ENCODE data around the gene BNC2.

BNC2 gene

DNA sequence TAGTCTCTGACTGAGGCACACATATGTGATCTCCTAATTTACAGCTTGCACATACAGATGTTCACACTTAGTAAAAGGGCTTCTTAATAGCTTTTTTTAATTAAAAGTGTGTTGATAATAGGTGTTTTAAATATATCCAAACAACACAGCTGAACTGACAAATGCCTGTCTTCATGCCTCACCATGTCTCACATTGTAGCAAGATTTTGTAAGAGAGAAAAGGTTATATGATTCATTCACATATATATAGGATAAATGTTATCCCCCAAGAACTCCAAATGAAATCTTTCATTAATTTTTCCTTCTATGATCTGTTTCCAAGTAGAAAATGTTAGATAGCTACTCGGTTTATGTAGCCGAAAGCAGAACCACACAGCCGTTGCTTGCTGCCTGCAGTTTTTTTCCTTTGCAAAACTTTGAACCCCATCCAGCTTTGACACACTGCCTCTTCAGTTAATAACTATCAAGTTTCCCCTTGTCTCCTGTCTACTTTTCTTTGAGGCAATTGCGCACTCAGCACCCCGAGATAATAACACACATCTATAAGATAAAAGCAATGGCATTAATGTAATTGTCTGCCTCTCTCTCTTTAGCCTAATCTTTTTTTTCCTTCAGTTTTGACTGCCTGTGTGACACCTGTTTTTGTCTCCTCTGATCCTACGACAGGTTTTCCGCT lies 299.2 kb downstream of the BNC2 start:
- TF ChIP-seq POLR2A (IDR thresholded peaks at IDR 0.05; ENCODE audit: low read depth, low read length) = no peak
- no peak for TF ChIP-seq TAF1 (IDR thresholded peaks at IDR 0.05; ENCODE audit: borderline replicate concordance, low read depth, low read length)
- no peak for TF ChIP-seq POLR2AphosphoS5 (IDR thresholded peaks at IDR 0.05; ENCODE audit: low read depth, low read length)
- DNase-seq (ENCODE audit: insufficient read length) (no peak), FAIRE-seq (no peak)

DNA sequence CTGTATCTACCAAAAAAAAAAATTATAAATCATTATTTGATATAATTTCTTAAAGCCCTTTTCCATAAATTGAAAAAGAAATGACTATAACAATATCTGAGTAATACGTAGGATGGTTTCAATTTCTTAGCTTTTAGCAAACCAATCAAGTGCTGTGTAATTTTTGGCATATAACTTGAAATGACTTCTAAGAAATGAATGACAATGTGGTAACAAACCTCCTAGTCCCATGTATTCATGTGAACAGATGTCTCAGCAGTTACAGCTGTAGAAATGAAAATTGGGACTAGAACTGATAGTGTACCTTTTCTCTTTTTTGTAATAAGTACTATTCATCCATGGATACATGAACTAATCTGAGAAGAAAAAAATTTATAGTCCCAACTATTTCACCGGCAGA lies 307.0 kb downstream of the BNC2 start:
- no peak for TF ChIP-seq TAF1 (IDR thresholded peaks at IDR 0.05; ENCODE audit: borderline replicate concordance, low read depth, low read length)
- no peak for TF ChIP-seq POLR2A (IDR thresholded peaks at IDR 0.05; ENCODE audit: low read depth, low read length)
- no peak for TF ChIP-seq POLR2AphosphoS5 (IDR thresholded peaks at IDR 0.05; ENCODE audit: low read depth, low read length)
- DNase-seq (ENCODE audit: insufficient read length) (no peak), FAIRE-seq (no peak)

DNA sequence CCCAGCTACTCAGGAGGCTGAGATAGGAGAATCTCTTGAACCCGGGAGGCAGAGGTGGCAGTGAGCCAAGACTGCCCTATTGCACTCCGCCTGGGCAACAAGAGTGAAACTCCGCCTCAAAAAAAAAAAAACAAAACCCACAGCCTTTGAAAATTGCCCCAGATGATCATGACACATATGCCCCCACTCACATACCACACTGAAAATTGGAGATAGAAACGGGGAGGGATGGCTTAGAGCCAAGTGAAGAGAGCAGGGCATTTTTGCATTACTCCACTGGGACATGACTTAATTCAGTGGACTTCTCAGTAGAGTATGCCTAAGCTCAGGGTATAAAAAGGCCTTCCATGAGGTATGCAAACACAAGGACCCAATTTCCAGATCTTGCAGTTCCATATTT lies 309.3 kb downstream of the BNC2 start:
- FAIRE-seq (no peak), DNase-seq (ENCODE audit: insufficient read length) (no peak)
- TF ChIP-seq POLR2A (IDR thresholded peaks at IDR 0.05; ENCODE audit: low read depth, low read length) = no peak
- no peak for TF ChIP-seq TAF1 (IDR thresholded peaks at IDR 0.05; ENCODE audit: borderline replicate concordance, low read depth, low read length)
- TF ChIP-seq POLR2AphosphoS5 (IDR thresholded peaks at IDR 0.05; ENCODE audit: low read depth, low read length) = no peak

DNA sequence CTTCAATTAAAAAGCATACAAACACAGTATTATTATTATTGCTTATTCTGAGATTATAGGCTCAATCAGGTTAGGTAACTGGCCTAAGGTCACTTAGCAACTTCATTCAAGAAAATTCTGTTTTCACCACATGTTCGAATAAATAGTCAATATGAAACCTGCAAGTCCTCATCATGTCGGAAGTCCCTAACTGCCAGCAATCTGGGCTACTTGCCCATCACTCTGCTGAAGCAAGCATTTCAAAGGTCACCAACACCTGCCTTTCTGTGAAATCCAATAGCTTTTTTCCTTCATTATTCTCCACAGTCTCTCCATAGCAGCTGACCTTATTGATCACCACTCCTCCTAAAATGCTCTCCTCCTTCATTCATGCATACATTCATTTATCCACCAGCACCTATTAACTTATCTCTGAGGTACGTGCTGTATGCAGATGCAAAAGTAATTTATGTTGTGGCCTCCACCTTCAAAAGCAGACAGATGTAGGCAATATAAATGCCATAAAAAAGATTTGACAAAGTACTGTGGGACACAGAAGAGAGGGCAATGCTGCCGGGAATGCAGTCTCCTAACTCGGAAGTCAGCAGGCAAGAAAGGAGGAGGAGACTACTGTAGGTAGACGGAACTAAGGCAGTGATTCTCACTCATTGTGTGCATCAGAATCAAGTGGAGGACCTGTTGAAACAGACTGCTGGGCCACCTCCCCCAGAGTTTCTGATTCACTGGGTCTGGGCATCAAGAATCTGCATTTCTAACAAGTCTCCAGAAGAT lies 310.9 kb downstream of the BNC2 start:
- FAIRE-seq (peak; percentile 51), DNase-seq (ENCODE audit: insufficient read length) (no peak)
- TF ChIP-seq POLR2AphosphoS5 (IDR thresholded peaks at IDR 0.05; ENCODE audit: low read depth, low read length) (no peak), TAF1 (IDR thresholded peaks at IDR 0.05; ENCODE audit: borderline replicate concordance, low read depth, low read length) (no peak), POLR2A (IDR thresholded peaks at IDR 0.05; ENCODE audit: low read depth, low read length) (no peak)

DNA sequence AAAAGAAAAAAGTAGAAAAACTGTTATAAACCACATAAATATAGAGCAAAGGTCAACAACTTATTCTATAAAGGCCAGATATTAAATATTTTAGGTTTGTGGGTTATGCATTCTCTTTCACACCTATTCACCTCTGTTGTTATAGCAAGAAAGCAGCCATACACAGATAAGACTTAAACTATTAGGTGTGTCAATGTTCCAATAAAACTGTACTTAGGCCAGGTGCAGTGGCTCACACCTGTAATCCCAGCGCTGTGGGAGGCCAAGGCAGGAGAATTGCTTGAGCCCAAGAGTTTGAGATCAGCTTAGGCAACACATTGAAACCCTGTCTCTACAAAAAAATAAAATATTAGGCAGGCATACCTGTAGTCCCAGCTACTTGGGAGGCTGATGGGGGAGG lies 314.7 kb downstream of the BNC2 start:
- no peak for FAIRE-seq
- TF ChIP-seq POLR2A (IDR thresholded peaks at IDR 0.05; ENCODE audit: low read depth, low read length) = no peak
- TF ChIP-seq POLR2AphosphoS5 (IDR thresholded peaks at IDR 0.05; ENCODE audit: low read depth, low read length) = no peak
- TF ChIP-seq TAF1 (IDR thresholded peaks at IDR 0.05; ENCODE audit: borderline replicate concordance, low read depth, low read length) = no peak
- DNase-seq (ENCODE audit: insufficient read length) = no peak

DNA sequence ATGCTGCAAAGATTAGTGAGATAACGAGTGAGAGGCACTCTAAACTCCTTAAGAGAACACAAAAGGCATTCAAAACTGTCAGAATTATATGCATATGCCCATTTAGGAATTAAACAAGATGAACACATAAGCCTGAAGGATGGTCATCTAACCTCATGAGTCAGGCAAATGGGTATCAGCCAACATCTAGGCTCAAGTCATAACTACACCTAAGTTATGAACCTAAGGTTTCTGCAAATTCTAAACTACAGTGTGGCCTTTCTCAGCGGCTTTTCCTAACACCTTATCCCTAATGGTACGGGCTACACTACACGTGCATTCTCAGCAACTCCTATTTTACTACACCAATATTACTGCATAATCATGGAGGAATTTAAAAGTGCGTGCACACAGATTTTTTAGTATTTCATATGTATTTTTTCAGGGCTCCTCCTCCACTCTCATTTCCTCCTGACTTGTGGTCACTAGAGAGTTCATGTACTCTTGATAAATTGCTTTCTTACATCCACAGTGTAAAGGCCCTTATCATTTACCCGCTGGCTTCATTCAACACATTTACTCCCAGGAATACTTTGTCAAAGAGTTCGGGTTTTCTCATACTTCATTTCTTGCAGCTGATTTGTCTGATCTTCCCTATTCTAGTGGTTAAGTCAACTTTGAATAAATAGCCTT lies 316.5 kb downstream of the BNC2 start:
- DNase-seq (ENCODE audit: insufficient read length) = no peak
- peak; percentile 17 for FAIRE-seq
- TF ChIP-seq POLR2A (IDR thresholded peaks at IDR 0.05; ENCODE audit: low read depth, low read length) (no peak), TAF1 (IDR thresholded peaks at IDR 0.05; ENCODE audit: borderline replicate concordance, low read depth, low read length) (no peak), POLR2AphosphoS5 (IDR thresholded peaks at IDR 0.05; ENCODE audit: low read depth, low read length) (no peak)

DNA sequence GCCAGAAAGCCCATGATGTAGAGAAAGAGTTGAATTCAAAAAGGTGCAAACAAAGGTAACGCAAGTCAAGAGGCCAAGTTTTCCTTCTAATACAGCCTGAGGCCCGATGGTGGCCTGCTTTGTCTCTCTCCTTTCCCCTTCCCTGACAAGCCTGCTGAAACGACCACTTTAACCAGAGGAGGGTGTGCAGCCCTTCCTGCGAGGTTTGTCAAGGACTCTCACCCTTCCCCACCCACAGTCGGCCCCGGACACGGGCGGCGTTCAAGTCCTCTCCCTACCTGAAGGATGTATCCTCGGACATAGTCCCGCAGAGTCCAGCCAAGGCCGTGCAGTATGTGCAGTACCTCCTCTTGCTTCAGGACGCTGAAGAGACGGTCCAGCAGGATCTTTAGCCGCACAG lies 318.2 kb downstream of the BNC2 start:
- FAIRE-seq (no peak), DNase-seq (ENCODE audit: insufficient read length) (no peak)
- TF ChIP-seq TAF1 (IDR thresholded peaks at IDR 0.05; ENCODE audit: borderline replicate concordance, low read depth, low read length) = no peak
- no peak for TF ChIP-seq POLR2A (IDR thresholded peaks at IDR 0.05; ENCODE audit: low read depth, low read length)
- no peak for TF ChIP-seq POLR2AphosphoS5 (IDR thresholded peaks at IDR 0.05; ENCODE audit: low read depth, low read length)

DNA sequence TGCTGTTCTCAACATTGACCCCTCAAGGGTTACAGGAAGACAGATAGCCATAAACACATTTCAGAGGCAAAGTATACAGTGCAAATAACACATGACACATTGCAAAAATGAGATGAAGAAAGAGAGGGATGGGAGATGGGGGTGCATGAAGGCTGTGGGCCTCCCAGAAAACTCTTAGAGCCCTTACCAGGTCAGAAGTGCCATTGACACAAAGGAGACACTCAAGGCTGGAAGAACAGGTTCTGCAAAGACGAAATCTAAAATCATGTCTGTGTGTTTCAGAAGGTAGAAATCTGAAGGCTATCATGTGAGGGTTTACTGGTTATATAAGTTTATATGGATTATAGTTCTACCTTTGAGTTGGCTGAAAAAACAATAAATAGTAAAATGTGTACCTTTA lies 318.8 kb downstream of the BNC2 start:
- TF ChIP-seq TAF1 (IDR thresholded peaks at IDR 0.05; ENCODE audit: borderline replicate concordance, low read depth, low read length) = no peak
- peak; percentile 38 for FAIRE-seq
- DNase-seq (ENCODE audit: insufficient read length) = no peak

DNA sequence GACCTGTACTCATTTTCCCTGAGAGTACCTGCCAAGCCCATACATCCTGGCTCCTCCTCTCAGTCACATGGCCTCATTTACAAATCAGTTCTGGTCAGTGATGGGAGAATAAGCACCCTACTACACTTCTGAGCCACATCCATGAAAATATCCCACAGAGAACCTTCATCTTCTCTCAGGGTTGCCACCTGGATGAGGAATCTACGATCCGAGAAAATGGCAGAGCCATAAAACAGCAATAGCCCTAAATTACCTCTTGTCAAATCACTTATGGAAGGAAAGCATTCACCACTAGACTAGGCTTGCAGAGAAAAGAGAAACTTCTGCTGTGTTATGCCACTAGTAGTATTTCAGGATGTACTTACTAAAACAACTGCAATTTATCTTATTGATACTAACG lies 324.8 kb downstream of the BNC2 start:
- DNase-seq (ENCODE audit: insufficient read length) = no peak
- no peak for TF ChIP-seq POLR2A (IDR thresholded peaks at IDR 0.05; ENCODE audit: low read depth, low read length)
- TF ChIP-seq TAF1 (IDR thresholded peaks at IDR 0.05; ENCODE audit: borderline replicate concordance, low read depth, low read length) = no peak
- TF ChIP-seq POLR2AphosphoS5 (IDR thresholded peaks at IDR 0.05; ENCODE audit: low read depth, low read length) = no peak
- FAIRE-seq = peak; percentile 66

DNA sequence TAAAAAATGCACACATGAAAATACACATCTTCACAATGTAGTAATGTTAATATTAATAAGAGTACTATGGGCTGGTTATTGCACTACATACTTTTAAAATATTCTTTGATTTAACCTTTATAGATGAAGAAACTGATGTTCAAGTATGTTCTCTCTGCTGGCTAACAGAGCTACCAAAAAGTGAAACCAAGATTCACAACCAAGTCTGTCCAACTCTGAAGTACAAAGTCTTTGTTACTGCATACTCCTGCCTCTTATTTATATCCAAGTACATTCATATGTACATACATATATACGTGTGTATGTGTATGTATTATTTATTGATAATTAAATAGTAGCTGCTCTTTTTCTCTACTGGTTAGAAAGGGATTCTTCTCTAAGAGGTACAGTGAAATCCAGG lies 325.6 kb downstream of the BNC2 start:
- FAIRE-seq = no peak

DNA sequence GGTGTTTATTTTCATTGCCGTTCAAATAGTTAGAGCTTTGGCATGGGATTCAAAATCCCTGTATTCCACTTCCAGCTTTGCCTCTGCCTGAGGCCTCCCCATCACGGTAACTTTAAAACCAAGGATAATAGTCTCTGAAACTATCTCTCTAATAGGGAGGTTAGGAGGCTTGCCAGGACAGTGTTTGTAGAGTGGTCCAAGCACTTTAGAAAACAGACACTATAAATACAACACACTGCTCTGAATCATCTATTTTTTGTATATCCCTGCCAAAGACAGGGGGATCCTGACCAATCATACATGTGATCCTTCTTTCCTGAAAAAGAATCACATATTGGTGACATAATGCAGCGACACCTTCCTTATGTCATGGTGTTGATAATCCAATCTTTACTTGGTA lies 326.8 kb downstream of the BNC2 start:
- DNase-seq (ENCODE audit: insufficient read length) (no peak), FAIRE-seq (no peak)
- TF ChIP-seq POLR2AphosphoS5 (IDR thresholded peaks at IDR 0.05; ENCODE audit: low read depth, low read length) (no peak), TAF1 (IDR thresholded peaks at IDR 0.05; ENCODE audit: borderline replicate concordance, low read depth, low read length) (no peak), POLR2A (IDR thresholded peaks at IDR 0.05; ENCODE audit: low read depth, low read length) (no peak)

More for the DNA sequence above, 325.6 kb downstream of the BNC2 start:
- no peak for TF ChIP-seq TAF1 (IDR thresholded peaks at IDR 0.05; ENCODE audit: borderline replicate concordance, low read depth, low read length)
- TF ChIP-seq POLR2AphosphoS5 (IDR thresholded peaks at IDR 0.05; ENCODE audit: low read depth, low read length) = no peak
- no peak for TF ChIP-seq POLR2A (IDR thresholded peaks at IDR 0.05; ENCODE audit: low read depth, low read length)
- DNase-seq (ENCODE audit: insufficient read length) = no peak

DNA sequence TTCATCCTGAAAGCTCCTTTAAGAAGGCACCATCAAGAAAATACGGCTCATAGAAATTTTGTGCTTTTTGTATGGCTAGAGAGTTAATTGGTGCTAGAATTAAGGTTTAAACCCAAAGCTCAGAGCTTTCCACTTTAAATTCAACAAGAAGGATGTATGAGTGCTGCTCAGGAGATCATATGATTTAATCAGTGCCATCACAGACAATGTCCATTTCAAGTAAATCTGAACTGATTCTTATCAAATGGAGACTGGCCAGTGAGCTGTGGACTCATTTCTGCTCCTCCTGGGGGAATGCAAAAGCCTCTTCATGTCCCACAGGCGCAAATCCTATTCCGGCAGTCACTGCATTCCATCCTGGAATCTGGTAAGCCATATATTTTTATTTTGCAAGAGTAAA lies 327.2 kb downstream of the BNC2 start:
- no peak for TF ChIP-seq TAF1 (IDR thresholded peaks at IDR 0.05; ENCODE audit: borderline replicate concordance, low read depth, low read length)
- TF ChIP-seq POLR2A (IDR thresholded peaks at IDR 0.05; ENCODE audit: low read depth, low read length) = no peak
- no peak for TF ChIP-seq POLR2AphosphoS5 (IDR thresholded peaks at IDR 0.05; ENCODE audit: low read depth, low read length)
- DNase-seq (ENCODE audit: insufficient read length) (no peak), FAIRE-seq (no peak)

All from GM12892 (cell line).